ENCODE results near the gene PYY. TPM values are rescaled to one million over a fixed set of nuclear protein-coding genes. Genes with fewer than 3 reads are reported as not detected.

Gene PYY
- total RNA-seq, 2 experiments from 2014 or later = not detected

GRCh38 chr17:43911904-43912303, 41.8 kb downstream of the PYY start:
- no peaks in the 10 kb centered on the region for H3K36me3 ChIP-seq (ENCODE audit: insufficient read depth, low read length)
- TF ChIP-seq EZH2phosphoT487 (IDR thresholded peaks at IDR 0.05; ENCODE audit: borderline replicate concordance, low read depth, low read length) (no peak), CTCF (conservative IDR thresholded peaks at IDR 0.05; ENCODE audit: low read length) (no peak)
- no peak for DNase-seq (ENCODE audit: low spot score)
- no peaks in the 10 kb centered on the region for H3K9me2 ChIP-seq (ENCODE audit: insufficient read depth, low read length)
- H3K4me1 ChIP-seq (ENCODE audit: insufficient read depth, low read length, poor library complexity, severe bottlenecking) = peaks cover 14% of the 10 kb centered on the region
- intact Hi-C loops (cut with micrococcal nuclease; ENCODE audit: unreplicated experiment) = no loop called here
- no peak overlapping the region for H3K4me2 ChIP-seq (ENCODE audit: low read length)
- H3K9me3 ChIP-seq (ENCODE audit: low read length) = no peaks in the 10 kb centered on the region
- ChIA-PET POLR2A (no interaction called here), CTCF (ENCODE audit: unreplicated experiment) (no interaction called here)
- no peak overlapping the region for H2AFZ ChIP-seq (ENCODE audit: low read length)
- H3K79me2 ChIP-seq (ENCODE audit: insufficient read depth, low read depth, low read length) = no peaks in the 10 kb centered on the region
- H3K27ac ChIP-seq (ENCODE audit: low read depth, low read length, poor library complexity, severe bottlenecking) = no peak overlapping the region
- H3K4me3 ChIP-seq (ENCODE audit: low read depth, low read length, poor library complexity, severe bottlenecking) = no peak overlapping the region
- no TSS peak for BruUV-seq (replicated peaks)
- no peaks in the 10 kb centered on the region for H4K20me1 ChIP-seq (ENCODE audit: insufficient read depth, low read length)

GRCh38 chr17:43909537-43910231, 44.1 kb downstream of the PYY start:
- TF ChIP-seq CTCF (conservative IDR thresholded peaks at IDR 0.05; ENCODE audit: low read length) (no peak), EZH2phosphoT487 (IDR thresholded peaks at IDR 0.05; ENCODE audit: borderline replicate concordance, low read depth, low read length) (no peak)
- Histone ChIP-seq H3K4me1 (ENCODE audit: insufficient read depth, low read length, poor library complexity, severe bottlenecking) (peaks cover 12% of the 10 kb centered on the region), H4K20me1 (ENCODE audit: insufficient read depth, low read length) (no peaks in the 10 kb centered on the region), H3K4me3 (ENCODE audit: low read depth, low read length, poor library complexity, severe bottlenecking) (no peak overlapping the region), H2AFZ (ENCODE audit: low read length) (no peak overlapping the region), H3K9me2 (ENCODE audit: insufficient read depth, low read length) (no peaks in the 10 kb centered on the region), H3K9me3 (ENCODE audit: low read length) (no peaks in the 10 kb centered on the region), H3K79me2 (ENCODE audit: insufficient read depth, low read depth, low read length) (no peaks in the 10 kb centered on the region), H3K4me2 (ENCODE audit: low read length) (no peak overlapping the region), H3K27ac (ENCODE audit: low read depth, low read length, poor library complexity, severe bottlenecking) (no peak overlapping the region), H3K36me3 (ENCODE audit: insufficient read depth, low read length) (no peaks in the 10 kb centered on the region)
- ChIA-PET POLR2A (interaction anchor here (0.9 kb wide), 1 partner anchor 9 kb away, joined by 9 read pairs; no protein-coding TSS in a partner anchor), CTCF (ENCODE audit: unreplicated experiment) (no interaction called here)
- no peak for DNase-seq (ENCODE audit: low spot score)
- intact Hi-C loops (cut with micrococcal nuclease; ENCODE audit: unreplicated experiment) = no loop called here
- no TSS peak for BruUV-seq (replicated peaks)

- Histone ChIP-seq H3K9me2 (ENCODE audit: insufficient read depth, low read length) (no peaks in the 10 kb centered on the region), H3K4me2 (ENCODE audit: low read length) (peak overlapping the region; percentile 69), H3K4me3 (ENCODE audit: low read depth, low read length, poor library complexity, severe bottlenecking) (peak overlapping the region; percentile 53), H3K4me1 (ENCODE audit: insufficient read depth, low read length, poor library complexity, severe bottlenecking) (peaks cover 12% of the 10 kb centered on the region), H3K79me2 (ENCODE audit: insufficient read depth, low read depth, low read length) (no peaks in the 10 kb centered on the region), H3K9me3 (ENCODE audit: low read length) (no peaks in the 10 kb centered on the region), H2AFZ (ENCODE audit: low read length) (peak overlapping the region; percentile 52; the same call in 1 of the 2 replicates), H3K27ac (ENCODE audit: low read depth, low read length, poor library complexity, severe bottlenecking) (no peak overlapping the region), H4K20me1 (ENCODE audit: insufficient read depth, low read length) (no peaks in the 10 kb centered on the region), H3K36me3 (ENCODE audit: insufficient read depth, low read length) (no peaks in the 10 kb centered on the region)
- CTCF ChIA-PET (ENCODE audit: unreplicated experiment) = no interaction called here
- POLR2A ChIA-PET = interaction anchor here (0.9 kb wide), 1 partner anchor 17 kb away, joined by 3 read pairs; no protein-coding TSS in a partner anchor
- DNase-seq (ENCODE audit: low spot score) = peak; percentile 48
- TF ChIP-seq CTCF (conservative IDR thresholded peaks at IDR 0.05; ENCODE audit: low read length) (no peak), EZH2phosphoT487 (IDR thresholded peaks at IDR 0.05; ENCODE audit: borderline replicate concordance, low read depth, low read length) (no peak)
- intact Hi-C loops (cut with micrococcal nuclease; ENCODE audit: unreplicated experiment) = no loop called here
- no TSS peak for BruUV-seq (replicated peaks)
Observed at GRCh38 chr17:43907998-43908721, 45.6 kb downstream of the PYY start.
